ENCODE measurements around the gene AK8. TPM values are rescaled to one million over a fixed set of nuclear protein-coding genes. Genes with fewer than 3 reads are reported as not detected.

The AK8 gene
- total RNA-seq, 6 experiments from 2014 or later, result 0.07 to 0.24 (median 0.12) TPM; not detected in 1

- H3K4me3 Mint-ChIP-seq, result no peak overlapping the region; the same call in 1 of the 2 replicates
- peaks cover 26% of the 10 kb centered on the region for H3K4me1 Mint-ChIP-seq (ENCODE audit: low read depth)
- H3K9me3 Mint-ChIP-seq, result no peaks in the 10 kb centered on the region
- peak; percentile 96 for TF ChIP-seq CTCF (IDR thresholded peaks at IDR 0.05)
- H3K27ac Mint-ChIP-seq, result no peak overlapping the region
- DNase-seq, result peak; percentile 72
- H3K27me3 Mint-ChIP-seq (ENCODE audit: insufficient read depth), result peaks cover 33% of the 10 kb centered on the region
- no peaks in the 10 kb centered on the region for H3K36me3 Mint-ChIP-seq (ENCODE audit: low read depth)
Observed at GRCh38 chr9:132800038-132800648, 77.9 kb downstream of the AK8 start.

- peaks cover 26% of the 10 kb centered on the region for H3K4me1 Mint-ChIP-seq (ENCODE audit: low read depth)
- H3K27me3 Mint-ChIP-seq (ENCODE audit: insufficient read depth), result peaks cover 35% of the 10 kb centered on the region
- H3K4me3 Mint-ChIP-seq, result peak overlapping the region; percentile 29; the same call in 1 of the 2 replicates
- H3K36me3 Mint-ChIP-seq (ENCODE audit: low read depth), result no peaks in the 10 kb centered on the region
- DNase-seq, result no peak
- TF ChIP-seq CTCF (IDR thresholded peaks at IDR 0.05), result peak; percentile 21; the same call in 1 of the 2 replicates
- H3K9me3 Mint-ChIP-seq, result no peaks in the 10 kb centered on the region
- H3K27ac Mint-ChIP-seq, result no peak overlapping the region
Observed at GRCh38 chr9:132798817-132799790, 79.0 kb downstream of the AK8 start.

- Mint-ChIP-seq H3K27ac (peak overlapping the region; percentile 8; the same call in 1 of the 2 replicates), H3K9me3 (no peaks in the 10 kb centered on the region), H3K4me3 (peak overlapping the region; percentile 29; the same call in 1 of the 2 replicates), H3K4me1 (ENCODE audit: low read depth) (peaks cover 26% of the 10 kb centered on the region), H3K27me3 (ENCODE audit: insufficient read depth) (peaks cover 40% of the 10 kb centered on the region), H3K36me3 (ENCODE audit: low read depth) (no peaks in the 10 kb centered on the region)
- peak; percentile 43 for DNase-seq
- TF ChIP-seq CTCF (IDR thresholded peaks at IDR 0.05), result no peak
Observed at GRCh38 chr9:132797861-132798659, 80.0 kb downstream of the AK8 start.

GRCh38 chr9:132795511-132796303, 82.4 kb downstream of the AK8 start:
- no peak overlapping the region for H3K4me3 Mint-ChIP-seq
- peaks cover 37% of the 10 kb centered on the region for H3K27me3 Mint-ChIP-seq (ENCODE audit: insufficient read depth)

More at GRCh38 chr9:132795511-132796303, 82.4 kb downstream of the AK8 start:
- Mint-ChIP-seq H3K4me1 (ENCODE audit: low read depth) (peaks cover 26% of the 10 kb centered on the region), H3K9me3 (no peaks in the 10 kb centered on the region), H3K36me3 (ENCODE audit: low read depth) (no peaks in the 10 kb centered on the region), H3K27ac (no peak overlapping the region)
- TF ChIP-seq CTCF (IDR thresholded peaks at IDR 0.05), result no peak
- no peak for DNase-seq
